Stimulated activated CD4-positive, alpha-beta T cell treated with anti-CD3 and anti-CD28 coated beads, TNF-alpha, amount 100 ng/mL, for 4 hours (primary cell): ENCODE results near the gene GRK2.
A peak's percentile ranks its signal among the peaks of the same experiment; 100 is the strongest.

ENCODE experiments used
- DNase-seq, 3 experiments: peaks; one replicate each; pipeline ENCODE4 v3.0.0-alpha.2; 2020; ENCODE audit warnings: low read depth in 3 of 3

Gene GRK2

GRCh38 chr11:67270256-67271204 lies 4.3 kb downstream of the GRK2 start:
- DNase-seq = no peak

GRCh38 chr11:67271205-67271540 lies 4.9 kb downstream of the GRK2 start:
- no peak for DNase-seq

- no peak for DNase-seq
Measured at GRCh38 chr11:67271541-67272284, 5.4 kb downstream of the GRK2 start.

GRCh38 chr11:67272327-67273259 lies 6.3 kb downstream of the GRK2 start:
- no peak for DNase-seq

GRCh38 chr11:67273260-67273990 lies 7.2 kb downstream of the GRK2 start:
- no peak for DNase-seq

GRCh38 chr11:67274768-67275605 lies 8.7 kb downstream of the GRK2 start:
- DNase-seq = no peak

- no peak for DNase-seq
Measured at GRCh38 chr11:67275606-67276409, 9.5 kb downstream of the GRK2 start.

GRCh38 chr11:67276781-67277230 lies 10.5 kb downstream of the GRK2 start:
- DNase-seq = no peak

- DNase-seq = peak; percentile 65 to 80 (median 71)
Measured at GRCh38 chr11:67277231-67277961, 11.1 kb downstream of the GRK2 start.

GRCh38 chr11:67278135-67278938 lies 12.1 kb downstream of the GRK2 start:
- DNase-seq = no peak

GRCh38 chr11:67278939-67279588 lies 12.8 kb downstream of the GRK2 start:
- no peak for DNase-seq

- DNase-seq = no peak
Measured at GRCh38 chr11:67279589-67280340, 13.5 kb downstream of the GRK2 start.

- no peak for DNase-seq
Measured at GRCh38 chr11:67280341-67280787, 14.1 kb downstream of the GRK2 start.

GRCh38 chr11:67280788-67281551 lies 14.7 kb downstream of the GRK2 start:
- no peak for DNase-seq

- DNase-seq = no peak
Measured at GRCh38 chr11:67281552-67282150, 15.4 kb downstream of the GRK2 start.
